ENCODE data around the gene RSPH1. TPM values are rescaled to one million over a fixed set of nuclear protein-coding genes. Genes with fewer than 3 reads are reported as not detected.

RSPH1 gene
- total RNA-seq, 2 experiments from 2014 or later: 0.34 to 0.38 TPM

DNA sequence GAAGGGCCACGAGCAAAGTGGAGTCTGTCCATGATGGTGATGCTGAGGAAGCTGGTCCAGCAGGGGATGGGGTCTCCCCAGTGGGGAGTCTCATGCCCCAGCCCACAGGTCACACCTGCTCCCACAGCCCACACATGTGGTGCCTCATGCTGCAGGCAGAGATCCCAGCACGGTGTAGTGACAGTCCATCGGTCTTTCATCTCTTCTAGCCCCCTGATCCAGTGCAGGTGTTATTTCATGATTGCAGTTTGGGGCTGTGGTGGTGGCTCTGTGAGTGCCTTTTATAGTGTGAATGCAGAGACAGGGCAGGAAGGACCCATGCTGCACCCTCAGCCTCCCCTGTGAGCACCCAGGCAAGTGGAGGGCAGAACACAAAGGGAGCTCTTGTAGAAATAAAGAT is 47.3 kb downstream of the RSPH1 start:
- no peak for DNase-seq
- Mint-ChIP-seq H3K36me3 (ENCODE audit: low read depth) (peaks cover 59% of the 10 kb centered on the region), H3K9me3 (no peaks in the 10 kb centered on the region), H3K27ac (peak overlapping the region; percentile 95), H3K4me3 (no peak overlapping the region), H3K4me1 (ENCODE audit: low read depth) (peaks cover 41% of the 10 kb centered on the region), H3K27me3 (no peaks in the 10 kb centered on the region)
- CTCF ChIA-PET: interaction anchor here (1.0 kb wide), 1 partner anchor 67 kb away, joined by 3 read pairs; no protein-coding TSS in a partner anchor
- no peak for ATAC-seq (ENCODE audit: poor library complexity)
- peaks cover 22% of the 10 kb centered on the region for H3K4me1 ChIP-seq (ENCODE audit: insufficient read depth, low read length)
- H3K4me3 ChIP-seq (ENCODE audit: low read length): no peak overlapping the region
- peak overlapping the region; percentile 5 to 14 for H3K27ac ChIP-seq (ENCODE audit: low read depth in 1 of 2, low read length in 2 of 2)
- intact Hi-C loops (cut with DNase I, micrococcal nuclease): loop anchor here (2.0 kb wide), 2 partner anchors 190 to 304 kb away; no protein-coding TSS in a partner anchor
- H3K27me3 ChIP-seq (ENCODE audit: control insufficient read depth in 1 of 2, insufficient read depth in 2 of 2, low read length in 2 of 2): no peaks in the 10 kb centered on the region
- POLR2A ChIA-PET: interaction anchor here (0.6 to 1.3 kb wide), 4 partner anchors 15 to 111 kb away, joined by 3 to 6 read pairs (median 4); no protein-coding TSS in a partner anchor
- TF ChIP-seq CTCF (IDR thresholded peaks at IDR 0.05): no peak
- H3K36me3 ChIP-seq (ENCODE audit: insufficient read depth, low read length): peaks cover 38% of the 10 kb centered on the region
- no peaks in the 10 kb centered on the region for H3K9me3 ChIP-seq (ENCODE audit: control insufficient read depth in 1 of 2, insufficient read depth in 1 of 2, low read length in 2 of 2)

DNA sequence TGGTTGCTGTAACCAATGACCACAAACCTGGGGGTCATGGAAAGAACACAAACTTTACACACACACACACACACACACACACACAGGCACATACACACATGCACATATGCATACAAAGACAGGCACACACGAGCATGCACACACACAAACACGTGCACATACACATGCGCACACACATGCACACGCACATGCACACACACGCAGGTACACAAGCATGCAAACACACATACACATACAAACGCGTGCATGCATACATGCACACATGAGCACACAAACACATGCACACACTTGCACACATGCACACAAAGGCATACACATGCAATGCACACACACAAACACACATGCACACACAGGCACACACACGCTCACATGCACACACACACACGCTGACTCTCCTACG is 48.3 kb downstream of the RSPH1 start:
- no peak overlapping the region for H3K27ac ChIP-seq (ENCODE audit: low read depth in 1 of 2, low read length in 2 of 2)
- no peak overlapping the region for H3K4me3 ChIP-seq (ENCODE audit: low read length)
- POLR2A ChIA-PET: no interaction called here
- peaks cover 68% of the 10 kb centered on the region for H3K36me3 Mint-ChIP-seq (ENCODE audit: low read depth)
- H3K27me3 ChIP-seq (ENCODE audit: control insufficient read depth in 1 of 2, insufficient read depth in 2 of 2, low read length in 2 of 2): no peaks in the 10 kb centered on the region
- intact Hi-C loops (cut with DNase I, micrococcal nuclease): loop anchor here (2.0 kb wide), 2 partner anchors 189 to 303 kb away; no protein-coding TSS in a partner anchor
- CTCF ChIA-PET: interaction anchor here (0.9 kb wide), 1 partner anchor 110 kb away, joined by 3 read pairs; no protein-coding TSS in a partner anchor
- DNase-seq (no peak), ATAC-seq (ENCODE audit: poor library complexity) (no peak)
- H3K27ac Mint-ChIP-seq: peak overlapping the region; percentile 95
- no peak overlapping the region for H3K4me3 Mint-ChIP-seq
- H3K36me3 ChIP-seq (ENCODE audit: insufficient read depth, low read length): peaks cover 48% of the 10 kb centered on the region
- peaks cover 41% of the 10 kb centered on the region for H3K4me1 Mint-ChIP-seq (ENCODE audit: low read depth)
- no peaks in the 10 kb centered on the region for H3K9me3 Mint-ChIP-seq
- peaks cover 22% of the 10 kb centered on the region for H3K4me1 ChIP-seq (ENCODE audit: insufficient read depth, low read length)
- H3K27me3 Mint-ChIP-seq: no peaks in the 10 kb centered on the region
- no peak for TF ChIP-seq CTCF (IDR thresholded peaks at IDR 0.05)
- no peaks in the 10 kb centered on the region for H3K9me3 ChIP-seq (ENCODE audit: control insufficient read depth in 1 of 2, insufficient read depth in 1 of 2, low read length in 2 of 2)

- Mint-ChIP-seq H3K4me3 (no peak overlapping the region), H3K36me3 (ENCODE audit: low read depth) (peaks cover 74% of the 10 kb centered on the region), H3K9me3 (no peaks in the 10 kb centered on the region), H3K27me3 (no peaks in the 10 kb centered on the region), H3K27ac (peak overlapping the region; percentile 95), H3K4me1 (ENCODE audit: low read depth) (peaks cover 41% of the 10 kb centered on the region)
- H3K9me3 ChIP-seq (ENCODE audit: control insufficient read depth in 1 of 2, insufficient read depth in 1 of 2, low read length in 2 of 2): no peaks in the 10 kb centered on the region
- intact Hi-C loops (cut with DNase I, micrococcal nuclease): no loop called here
- ChIA-PET POLR2A (interaction anchor here (0.5 kb wide), 1 partner anchor 26 kb away, joined by 3 read pairs; no protein-coding TSS in a partner anchor), CTCF (interaction anchor here (0.9 kb wide), 1 partner anchor 110 kb away, joined by 3 read pairs; no protein-coding TSS in a partner anchor)
- H3K36me3 ChIP-seq (ENCODE audit: insufficient read depth, low read length): peaks cover 53% of the 10 kb centered on the region
- H3K27me3 ChIP-seq (ENCODE audit: control insufficient read depth in 1 of 2, insufficient read depth in 2 of 2, low read length in 2 of 2): no peaks in the 10 kb centered on the region
- TF ChIP-seq CTCF (IDR thresholded peaks at IDR 0.05): no peak
- DNase-seq (no peak), ATAC-seq (ENCODE audit: poor library complexity) (no peak)
- no peak overlapping the region for H3K4me3 ChIP-seq (ENCODE audit: low read length)
- H3K27ac ChIP-seq (ENCODE audit: low read depth in 1 of 2, low read length in 2 of 2): no peak overlapping the region
- H3K4me1 ChIP-seq (ENCODE audit: insufficient read depth, low read length): peaks cover 22% of the 10 kb centered on the region
Observed at GRCh38 chr21:42447182-42447581, 48.8 kb downstream of the RSPH1 start.

Measured in CD4-positive, alpha-beta T cell (primary cell).